H9 (cell line): Measurements from ENCODE around the gene VWA8. TPM values are rescaled to one million over a fixed set of nuclear protein-coding genes. Genes with fewer than 3 reads are reported as not detected.

Source experiments
- DNase-seq: peaks from one replicate; pipeline ENCODE4 v3.0.0-alpha.2; 2017
- H2AFZ ChIP-seq: one replicate; pipeline ENCODE4 v1.6.1; 2013; ENCODE audit warnings: mild to moderate bottlenecking, low read length, control low read depth, moderate library complexity
- H2AK5ac ChIP-seq: 2 replicates; pipeline ENCODE4 v1.6.1; 2013; ENCODE audit warnings: low read length, control low read depth, mixed read lengths; ENCODE audit not compliant: insufficient read length
- H2BK120ac ChIP-seq: one replicate; pipeline ENCODE4 v1.6.1; 2013; ENCODE audit warnings: low read depth, mild to moderate bottlenecking, low read length, control low read depth, inconsistent platforms; ENCODE audit not compliant: poor library complexity, severe bottlenecking
- H2BK12ac ChIP-seq: 2 replicates; pipeline ENCODE4 v1.6.1; 2013; ENCODE audit warnings: low read length, control low read depth, mixed read lengths, low read depth; ENCODE audit not compliant: insufficient read length
- H2BK15ac ChIP-seq: 2 replicates; pipeline ENCODE4 v1.6.1; 2013; ENCODE audit warnings: low read depth, low read length, control low read depth
- H2BK20ac ChIP-seq: one replicate; pipeline ENCODE4 v1.6.1; 2013; ENCODE audit warnings: low read depth, mild to moderate bottlenecking, low read length, control low read depth, inconsistent platforms; ENCODE audit not compliant: poor library complexity, severe bottlenecking
- H2BK5ac ChIP-seq: 2 replicates; pipeline ENCODE4 v1.6.1; 2013; ENCODE audit warnings: low read length, control low read depth, mixed read lengths; ENCODE audit not compliant: insufficient read length
- H3K14ac ChIP-seq: 2 replicates; pipeline ENCODE4 v1.6.1; 2013; ENCODE audit warnings: low read length, control low read depth; ENCODE audit not compliant: insufficient read depth
- H3K18ac ChIP-seq: 2 replicates; pipeline ENCODE4 v1.6.1; 2013; ENCODE audit warnings: low read depth, mild to moderate bottlenecking, mixed read lengths, low read length, control low read depth; ENCODE audit not compliant: insufficient read length
- H3K23ac ChIP-seq: 2 replicates; pipeline ENCODE4 v1.6.1; 2013; ENCODE audit warnings: low read length, control low read depth, mixed read lengths, low read depth; ENCODE audit not compliant: insufficient read length
- H3K23me2 ChIP-seq: 2 replicates; pipeline ENCODE4 v1.6.1; 2013; ENCODE audit warnings: low read depth, mild to moderate bottlenecking, mixed read lengths, low read length, control low read depth; ENCODE audit not compliant: insufficient read length, poor library complexity, severe bottlenecking
- H3K27ac ChIP-seq: 2 replicates; pipeline ENCODE4 v1.5.1; 2013; ENCODE audit warnings: low read length, control low read depth, mixed read lengths, low read depth; ENCODE audit not compliant: insufficient read length
- H3K27me3 ChIP-seq: 2 replicates; pipeline ENCODE4 v1.6.1; 2013; ENCODE audit warnings: low read length, control low read depth, inconsistent platforms; ENCODE audit not compliant: insufficient read depth
- H3K4ac ChIP-seq: 2 replicates; pipeline ENCODE4 v1.6.1; 2013; ENCODE audit warnings: low read depth, mild to moderate bottlenecking, control low read depth, inconsistent platforms, low read length, moderate library complexity
- H3K4me1 ChIP-seq: 2 replicates; pipeline ENCODE4 v1.6.1; 2013; ENCODE audit warnings: low read length, control low read depth, inconsistent platforms; ENCODE audit not compliant: insufficient read depth
- H3K4me2 ChIP-seq: 2 replicates; pipeline ENCODE4 v1.6.1; 2013; ENCODE audit warnings: low read length, control low read depth, mixed read lengths; ENCODE audit not compliant: insufficient read length, insufficient read depth
- H3K56ac ChIP-seq: 2 replicates; pipeline ENCODE4 v1.6.1; 2013; ENCODE audit warnings: low read depth, mild to moderate bottlenecking, mixed read lengths, low read length, control low read depth; ENCODE audit not compliant: insufficient read length
- H3K79me1 ChIP-seq: 2 replicates; pipeline ENCODE4 v1.6.1; 2013; ENCODE audit warnings: low read depth, mild to moderate bottlenecking, moderate library complexity, low read length, control low read depth, inconsistent platforms; ENCODE audit not compliant: insufficient read depth, poor library complexity, severe bottlenecking
- H3K79me2 ChIP-seq: 2 replicates; pipeline ENCODE4 v1.6.1; 2013; ENCODE audit warnings: low read length, control low read depth, inconsistent platforms; ENCODE audit not compliant: insufficient read depth
- H3K9ac ChIP-seq: 2 replicates; pipeline ENCODE4 v1.6.1; 2013; ENCODE audit warnings: low read length, control low read depth, mixed read lengths; ENCODE audit not compliant: insufficient read length; ENCODE audit errors: extremely low read depth
- H3K9me3 ChIP-seq: one replicate; pipeline ENCODE4 v1.6.1; 2013; ENCODE audit warnings: low read depth, low read length, inconsistent platforms; ENCODE audit not compliant: control insufficient read depth
- H3T11ph ChIP-seq: one replicate; pipeline ENCODE4 v1.6.1; 2013; ENCODE audit warnings: mild to moderate bottlenecking, low read length, control low read depth, inconsistent platforms
- H4K20me1 ChIP-seq: one replicate; pipeline ENCODE4 v1.6.1; 2013; ENCODE audit not compliant: control insufficient read depth, insufficient read length, insufficient read depth
- H4K5ac ChIP-seq: 2 replicates; pipeline ENCODE4 v1.6.1; 2013; ENCODE audit warnings: low read depth, mild to moderate bottlenecking, mixed read lengths, low read length, control low read depth; ENCODE audit not compliant: insufficient read length
- H4K8ac ChIP-seq: replicated peaks from 2 replicates; pipeline ENCODE4 v1.6.1; 2013; ENCODE audit warnings: low read length, control low read depth, mixed read lengths, low read depth; ENCODE audit not compliant: insufficient read length
- H4K91ac ChIP-seq: 2 replicates; pipeline ENCODE4 v1.6.1; 2013; ENCODE audit warnings: low read depth, mild to moderate bottlenecking, moderate library complexity, mixed read lengths, low read length, control low read depth; ENCODE audit not compliant: insufficient read length
- H3K27ac Mint-ChIP-seq, 3 experiments: 2 replicates in 2 of 3; 3 replicates in 1 of 3; pipeline ENCODE4 v1.8.0; 2020 to 2021; ENCODE audit warnings: mixed read lengths in 3 of 3, mild to moderate bottlenecking in 1 of 3, moderate library complexity in 1 of 3
- H3K27me3 Mint-ChIP-seq: 2 replicates; pipeline ENCODE4 v1.8.0; 2021; ENCODE audit warnings: low read depth, mild to moderate bottlenecking, moderate library complexity, mixed read lengths
- H3K36me3 Mint-ChIP-seq, 3 experiments: 2 replicates in 2 of 3; 3 replicates in 1 of 3; pipeline ENCODE4 v1.8.0; 2020 to 2021; ENCODE audit warnings: low read depth in 3 of 3, mixed read lengths in 3 of 3; ENCODE audit not compliant: insufficient read depth in 1 of 3
- H3K4me1 Mint-ChIP-seq, 2 experiments: 2 replicates each; pipeline ENCODE4 v1.8.0; 2020; ENCODE audit warnings: mixed read lengths in 2 of 2
- H3K4me3 Mint-ChIP-seq, 2 experiments: 2 replicates in 1 of 2; 3 replicates in 1 of 2; pipeline ENCODE4 v1.8.0; 2020 to 2021; ENCODE audit warnings: mild to moderate bottlenecking in 2 of 2, mixed read lengths in 2 of 2, moderate library complexity in 1 of 2
- H3K9me3 Mint-ChIP-seq, 2 experiments: 2 replicates in 1 of 2; 3 replicates in 1 of 2; pipeline ENCODE4 v1.8.0; 2020; ENCODE audit warnings: mild to moderate bottlenecking in 2 of 2, mixed read lengths in 2 of 2, moderate library complexity in 1 of 2
- WGBS: extraction: QIAGEN DNeasy Blood & Tissue Kit; methylation state at CpG from one replicate; pipeline ENCODE4 v1.1.7; 2013; ENCODE audit warnings: missing lambda C conversion rate, low lambda C conversion rate, mixed read lengths; ENCODE audit not compliant: insufficient read length; ENCODE audit errors: extremely low coverage; 5-methylcytosine and 5-hydroxymethylcytosine counted together
- total RNA-seq: library from RNA; stranded (reverse); gene quantifications from 2 replicates; pipeline ENCODE4 v1.2.1, GENCODE V29; 2021
- TF ChIP-seq, protein P1 (sequence below): fragments of 200-600 bp; sonication (generic); conservative IDR thresholded peaks from 3 replicates; pipeline ENCODE4 v1.8.0; 2021; ENCODE audit warnings: antibody characterized with exemption, mild to moderate bottlenecking

VWA8 gene
- total RNA-seq, 1 experiment from 2014 or later = 17.4 TPM

DNA sequence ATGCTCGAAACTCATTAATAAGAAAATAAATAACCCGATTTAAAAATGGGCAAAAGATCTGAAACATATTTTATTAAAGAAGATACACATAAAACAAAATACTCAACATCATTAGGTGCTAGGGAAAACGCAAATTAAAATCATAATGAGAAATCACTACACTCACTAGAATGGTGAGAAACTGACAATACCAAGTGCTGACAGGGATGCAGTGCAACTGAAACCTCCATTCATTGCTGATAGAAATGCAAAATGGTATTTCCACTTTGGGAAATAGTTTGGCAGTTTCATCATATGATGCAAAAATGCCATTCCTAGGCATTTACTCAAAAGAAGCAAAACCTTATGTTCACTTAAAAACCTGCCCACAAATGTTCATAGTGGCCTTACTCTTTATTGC, 278.1 kb downstream of the VWA8 start:
- H2AFZ ChIP-seq = no peak overlapping the region
- H2BK12ac ChIP-seq = no peak overlapping the region
- no peak overlapping the region for H3K23ac ChIP-seq
- WGBS = no CpG with 5 or more reads among the region's 3 CpGs
- no peak overlapping the region for H3K27ac Mint-ChIP-seq
- H2BK5ac ChIP-seq = no peak overlapping the region
- H2BK120ac ChIP-seq = no peak overlapping the region
- no peaks in the 10 kb centered on the region for H3K27me3 ChIP-seq
- H3K9ac ChIP-seq = no peak overlapping the region
- H3K18ac ChIP-seq = no peak overlapping the region
- no peaks in the 10 kb centered on the region for H3K4me1 ChIP-seq
- no peaks in the 10 kb centered on the region for H3K9me3 Mint-ChIP-seq
- H3K56ac ChIP-seq = no peak overlapping the region
- H3K79me2 ChIP-seq = no peaks in the 10 kb centered on the region
- no peak for DNase-seq
- TF ChIP-seq, protein P1, sequence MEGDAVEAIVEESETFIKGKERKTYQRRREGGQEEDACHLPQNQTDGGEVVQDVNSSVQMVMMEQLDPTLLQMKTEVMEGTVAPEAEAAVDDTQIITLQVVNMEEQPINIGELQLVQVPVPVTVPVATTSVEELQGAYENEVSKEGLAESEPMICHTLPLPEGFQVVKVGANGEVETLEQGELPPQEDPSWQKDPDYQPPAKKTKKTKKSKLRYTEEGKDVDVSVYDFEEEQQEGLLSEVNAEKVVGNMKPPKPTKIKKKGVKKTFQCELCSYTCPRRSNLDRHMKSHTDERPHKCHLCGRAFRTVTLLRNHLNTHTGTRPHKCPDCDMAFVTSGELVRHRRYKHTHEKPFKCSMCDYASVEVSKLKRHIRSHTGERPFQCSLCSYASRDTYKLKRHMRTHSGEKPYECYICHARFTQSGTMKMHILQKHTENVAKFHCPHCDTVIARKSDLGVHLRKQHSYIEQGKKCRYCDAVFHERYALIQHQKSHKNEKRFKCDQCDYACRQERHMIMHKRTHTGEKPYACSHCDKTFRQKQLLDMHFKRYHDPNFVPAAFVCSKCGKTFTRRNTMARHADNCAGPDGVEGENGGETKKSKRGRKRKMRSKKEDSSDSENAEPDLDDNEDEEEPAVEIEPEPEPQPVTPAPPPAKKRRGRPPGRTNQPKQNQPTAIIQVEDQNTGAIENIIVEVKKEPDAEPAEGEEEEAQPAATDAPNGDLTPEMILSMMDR = no peak
- no peaks in the 10 kb centered on the region for H4K20me1 ChIP-seq
- no peak overlapping the region for H4K91ac ChIP-seq
- H3K23me2 ChIP-seq = no peaks in the 10 kb centered on the region
- no peak overlapping the region for H3K4me2 ChIP-seq
- H3K4me1 Mint-ChIP-seq = peaks cover 15 to 22% of the 10 kb centered on the region in 2 experiments
- no peak overlapping the region for H2BK15ac ChIP-seq
- no peak overlapping the region for H2BK20ac ChIP-seq
- H3K4me3 Mint-ChIP-seq = no peak overlapping the region
- no peaks in the 10 kb centered on the region for H3K9me3 ChIP-seq
- H3K27me3 Mint-ChIP-seq = no peaks in the 10 kb centered on the region
- H3T11ph ChIP-seq = no peak overlapping the region
- H3K79me1 ChIP-seq = no peaks in the 10 kb centered on the region
- no peak overlapping the region for H2AK5ac ChIP-seq
- no peak overlapping the region for H3K4ac ChIP-seq
- no peak overlapping the region for H3K27ac ChIP-seq
- H4K8ac ChIP-seq = no peak overlapping the region
- peaks cover 12 to 14% (median 13%) of the 10 kb centered on the region in 3 experiments; a peak in 6 of 7 replicates for H3K36me3 Mint-ChIP-seq
- H3K14ac ChIP-seq = no peak overlapping the region
- no peak overlapping the region for H4K5ac ChIP-seq
